Right lobe of liver (tissue), 4 donors: ENCODE measurements around the gene FBXO17.

Source experiments
- POLR2A ChIP-seq: fragments of 450-650 bp; IDR thresholded peaks from one replicate; pipeline ENCODE4 v1.6.1; 2017; ENCODE audit warnings: antibody characterized with exemption, mild to moderate bottlenecking
- TF ChIP-seq, protein P1 (sequence below), 4 donors: fragments of 200-600 bp in 3 of 4; fragments of 450-650 bp in 1 of 4; IDR thresholded peaks; one replicate each; pipeline versions ENCODE4 v1.5.1 to v1.8.0; 2016 to 2022; ENCODE audit warnings: antibody characterized with exemption in 4 of 4, mild to moderate bottlenecking in 2 of 4
- donor health status: DM: no; HTN: no; CAD: no.
- donor health status: DM: no; HTN: no; CAD: no.
- donor health status: DM: no; HTN: yes; CAD: no.

DNA sequence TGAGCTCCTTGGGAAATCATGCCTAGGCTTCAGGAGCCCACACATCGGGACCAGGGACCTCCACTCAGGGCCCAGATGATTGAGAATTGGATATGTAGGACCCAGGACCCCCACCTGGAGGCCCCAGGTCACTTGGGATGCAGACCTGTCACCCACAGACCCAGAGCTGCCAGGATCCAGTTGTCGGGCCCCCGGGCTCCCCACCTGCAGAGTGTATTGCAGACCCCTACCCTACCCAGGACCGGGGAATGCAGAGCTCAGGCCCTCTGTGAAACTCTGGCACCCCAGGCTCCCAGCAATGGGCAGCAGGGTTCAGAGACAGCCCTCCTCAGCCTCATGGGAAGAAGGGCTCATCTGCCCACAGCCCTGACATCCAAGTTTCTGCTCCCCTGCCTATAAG, 69.9 kb downstream of the FBXO17 start:
- TF ChIP-seq, protein P1, sequence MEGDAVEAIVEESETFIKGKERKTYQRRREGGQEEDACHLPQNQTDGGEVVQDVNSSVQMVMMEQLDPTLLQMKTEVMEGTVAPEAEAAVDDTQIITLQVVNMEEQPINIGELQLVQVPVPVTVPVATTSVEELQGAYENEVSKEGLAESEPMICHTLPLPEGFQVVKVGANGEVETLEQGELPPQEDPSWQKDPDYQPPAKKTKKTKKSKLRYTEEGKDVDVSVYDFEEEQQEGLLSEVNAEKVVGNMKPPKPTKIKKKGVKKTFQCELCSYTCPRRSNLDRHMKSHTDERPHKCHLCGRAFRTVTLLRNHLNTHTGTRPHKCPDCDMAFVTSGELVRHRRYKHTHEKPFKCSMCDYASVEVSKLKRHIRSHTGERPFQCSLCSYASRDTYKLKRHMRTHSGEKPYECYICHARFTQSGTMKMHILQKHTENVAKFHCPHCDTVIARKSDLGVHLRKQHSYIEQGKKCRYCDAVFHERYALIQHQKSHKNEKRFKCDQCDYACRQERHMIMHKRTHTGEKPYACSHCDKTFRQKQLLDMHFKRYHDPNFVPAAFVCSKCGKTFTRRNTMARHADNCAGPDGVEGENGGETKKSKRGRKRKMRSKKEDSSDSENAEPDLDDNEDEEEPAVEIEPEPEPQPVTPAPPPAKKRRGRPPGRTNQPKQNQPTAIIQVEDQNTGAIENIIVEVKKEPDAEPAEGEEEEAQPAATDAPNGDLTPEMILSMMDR (IDR thresholded peaks at IDR 0.05): no peak
- no peak for TF ChIP-seq POLR2A
